ENCODE data around the gene RNF180.

The RNF180 gene

GRCh38 chr5:64145216-64145895 lies 20.3 kb upstream of the RNF180 start:
- TF ChIP-seq MAX (IDR thresholded peaks at IDR 0.05; ENCODE audit: low read depth, low read length) (no peak), CTCF (IDR thresholded peaks at IDR 0.05; ENCODE audit: low read depth, low read length) (no peak), MYC (IDR thresholded peaks at IDR 0.05; ENCODE audit: low read depth, low read length) (no peak), POLR2A (IDR thresholded peaks at IDR 0.05; ENCODE audit: extremely low read depth, insufficient read length) (no peak)
- no peak for DNase-seq (ENCODE audit: low read depth)
- no peak overlapping the region for H3K4me3 ChIP-seq (ENCODE audit: low read depth, low read length)

GRCh38 chr5:64147379-64147778 lies 18.3 kb upstream of the RNF180 start:
- H3K4me3 ChIP-seq (ENCODE audit: low read depth, low read length): no peak overlapping the region
- DNase-seq (ENCODE audit: low read depth): no peak
- no peak for TF ChIP-seq MAX (IDR thresholded peaks at IDR 0.05; ENCODE audit: low read depth, low read length)
- TF ChIP-seq CTCF (IDR thresholded peaks at IDR 0.05; ENCODE audit: low read depth, low read length): no peak
- TF ChIP-seq POLR2A (IDR thresholded peaks at IDR 0.05; ENCODE audit: extremely low read depth, insufficient read length): no peak
- TF ChIP-seq MYC (IDR thresholded peaks at IDR 0.05; ENCODE audit: low read depth, low read length): no peak

- DNase-seq (ENCODE audit: low read depth): peak; percentile 43
- H3K4me3 ChIP-seq (ENCODE audit: low read depth, low read length): no peak overlapping the region
- no peak for TF ChIP-seq POLR2A (IDR thresholded peaks at IDR 0.05; ENCODE audit: extremely low read depth, insufficient read length)
- TF ChIP-seq CTCF (IDR thresholded peaks at IDR 0.05; ENCODE audit: low read depth, low read length): peak; percentile 38
These were observed 17.7 kb upstream of the RNF180 start for GRCh38 chr5:64147849-64148441.

GRCh38 chr5:64149268-64149667 lies 16.4 kb upstream of the RNF180 start:
- no peak overlapping the region for H3K4me3 ChIP-seq (ENCODE audit: low read depth, low read length)
- DNase-seq (ENCODE audit: low read depth): no peak
- TF ChIP-seq POLR2A (IDR thresholded peaks at IDR 0.05; ENCODE audit: extremely low read depth, insufficient read length): no peak
- TF ChIP-seq CTCF (IDR thresholded peaks at IDR 0.05; ENCODE audit: low read depth, low read length): no peak
- no peak for TF ChIP-seq MYC (IDR thresholded peaks at IDR 0.05; ENCODE audit: low read depth, low read length)
- no peak for TF ChIP-seq MAX (IDR thresholded peaks at IDR 0.05; ENCODE audit: low read depth, low read length)

GRCh38 chr5:64149857-64150521 lies 15.7 kb upstream of the RNF180 start:
- no peak overlapping the region for H3K4me3 ChIP-seq (ENCODE audit: low read depth, low read length)
- no peak for TF ChIP-seq POLR2A (IDR thresholded peaks at IDR 0.05; ENCODE audit: extremely low read depth, insufficient read length)
- no peak for TF ChIP-seq MYC (IDR thresholded peaks at IDR 0.05; ENCODE audit: low read depth, low read length)
- TF ChIP-seq MAX (IDR thresholded peaks at IDR 0.05; ENCODE audit: low read depth, low read length): no peak
- TF ChIP-seq CTCF (IDR thresholded peaks at IDR 0.05; ENCODE audit: low read depth, low read length): no peak
- no peak for DNase-seq (ENCODE audit: low read depth)

Data from NB4 (cell line).